GM21619 (cell line): ENCODE data around the gene LSP1.
A peak's percentile ranks its signal among the peaks of the same experiment; 100 is the strongest.
"Not testable (repeated sequence)": the region's sequence is repeated elsewhere in the genome, so short reads cannot be mapped to it uniquely, and the experiment has no call there.

Source experiments
- ATAC-seq: cut with Tn5 transposase; IDR thresholded peaks from one replicate; pipeline ENCODE4 v1.9.1; 2021; ENCODE audit not compliant: unreplicated experiment

LSP1 gene

GRCh38 chr11:1852877-1853276 is at the start of gene LSP1:
Gene LSP1 (plus strand): TSS chr11:1853084. CDS start chr11:1853145, 61 bp downstream.
- ATAC-seq, result peak; percentile 31

- no peak for ATAC-seq
These were observed 49.6 kb upstream of the LSP1 start for GRCh38 chr11:1803246-1803645.

- not testable (repeated sequence) for ATAC-seq
These were observed 48.9 kb upstream of the LSP1 start for GRCh38 chr11:1803835-1804519.

GRCh38 chr11:1805525-1805924 is 47.4 kb upstream of the LSP1 start:
- no peak for ATAC-seq

- ATAC-seq, result no peak
These were observed 45.5 kb upstream of the LSP1 start for GRCh38 chr11:1807264-1807995.

- no peak for ATAC-seq
These were observed 42.1 kb upstream of the LSP1 start for GRCh38 chr11:1810761-1811160.

GRCh38 chr11:1812274-1812673 is 40.6 kb upstream of the LSP1 start:
- no peak for ATAC-seq

GRCh38 chr11:1812801-1813200 is 40.1 kb upstream of the LSP1 start:
- no peak for ATAC-seq

- ATAC-seq, result not testable (repeated sequence)
These were observed 39.5 kb upstream of the LSP1 start for GRCh38 chr11:1813356-1813755.

GRCh38 chr11:1814691-1815090 is 38.2 kb upstream of the LSP1 start:
- ATAC-seq, result no peak

GRCh38 chr11:1815311-1815710 is 37.6 kb upstream of the LSP1 start:
- ATAC-seq, result no peak

- no peak for ATAC-seq
These were observed 37.1 kb upstream of the LSP1 start for GRCh38 chr11:1815751-1816150.

GRCh38 chr11:1817000-1817399 is 35.9 kb upstream of the LSP1 start:
- no peak for ATAC-seq

GRCh38 chr11:1817511-1817910 is 35.4 kb upstream of the LSP1 start:
- no peak for ATAC-seq

- ATAC-seq, result no peak
These were observed 33.8 kb upstream of the LSP1 start for GRCh38 chr11:1819074-1819473.

- ATAC-seq, result no peak
These were observed 32.2 kb upstream of the LSP1 start for GRCh38 chr11:1820463-1821325.

GRCh38 chr11:1821562-1821961 is 31.3 kb upstream of the LSP1 start:
- no peak for ATAC-seq

- no peak for ATAC-seq
These were observed 30.1 kb upstream of the LSP1 start for GRCh38 chr11:1822648-1823375.

GRCh38 chr11:1823376-1824220 is 29.3 kb upstream of the LSP1 start:
- no peak for ATAC-seq
